Measurements from ENCODE around the gene MS4A14.

Gene MS4A14

DNA sequence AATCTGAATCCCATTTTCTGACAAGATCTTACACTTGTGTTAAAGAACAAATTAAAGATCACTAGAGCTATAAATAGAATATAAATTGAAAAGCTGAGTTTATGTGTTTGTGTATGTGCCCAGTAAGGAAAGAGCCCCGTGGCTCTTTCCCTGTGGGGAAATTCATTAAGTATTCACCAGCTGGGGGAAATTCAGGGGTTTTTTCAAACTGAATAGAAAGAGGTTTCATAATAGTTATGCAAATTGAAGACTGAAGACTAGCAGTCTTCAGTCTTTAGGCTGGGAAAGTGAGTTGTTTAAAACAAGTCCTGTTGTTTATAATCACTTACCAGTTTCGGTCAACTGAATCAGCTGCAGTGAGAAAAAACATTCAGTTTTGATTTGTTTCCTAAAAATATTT lies 29.2 kb upstream of the MS4A14 start:
- Histone ChIP-seq H3K9me3 (ENCODE audit: control insufficient read depth in 5 of 5, low read length in 5 of 5) (no peaks in the 10 kb centered on the region), H3K4me1 (ENCODE audit: control insufficient read depth in 5 of 5, insufficient read depth in 5 of 5, low read length in 5 of 5) (peaks cover 0 to 12% (median 6%) of the 10 kb centered on the region in 5 donors), H3K9ac (ENCODE audit: low read length in 5 of 5) (no peak overlapping the region), H3K36me3 (ENCODE audit: control insufficient read depth in 5 of 5, insufficient read depth in 5 of 5, low read length in 5 of 5) (no peaks in the 10 kb centered on the region), H3K4me3 (ENCODE audit: low read depth in 1 of 5, low read length in 5 of 5) (no peak overlapping the region), H3K27me3 (ENCODE audit: control insufficient read depth in 5 of 5, insufficient read depth in 4 of 5, low read length in 5 of 5) (no peaks in the 10 kb centered on the region), H3K27ac (ENCODE audit: low read depth, low read length) (no peak overlapping the region)

DNA sequence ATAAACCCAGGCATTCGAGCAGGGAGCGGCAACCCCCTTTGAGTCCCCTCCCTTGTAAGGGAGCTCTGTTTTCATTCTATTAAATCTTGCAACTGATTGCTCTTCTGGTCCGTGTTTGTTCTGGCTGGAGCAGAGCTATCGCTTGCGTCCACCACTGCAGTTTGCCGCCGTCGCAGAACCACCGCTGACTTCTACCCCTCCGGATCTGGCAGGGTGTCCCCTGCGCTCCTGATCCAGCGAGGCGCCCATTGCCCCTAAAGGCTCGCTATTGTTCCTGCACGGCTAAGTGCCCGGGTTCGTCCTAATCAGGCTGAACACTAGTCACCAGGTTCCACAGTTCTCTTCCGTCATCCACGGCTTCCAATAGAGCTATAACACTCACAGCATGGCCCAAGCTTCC lies 28.4 kb upstream of the MS4A14 start:
- no peaks in the 10 kb centered on the region for H3K9me3 ChIP-seq (ENCODE audit: control insufficient read depth in 5 of 5, low read length in 5 of 5)
- no peak overlapping the region for H3K27ac ChIP-seq (ENCODE audit: low read depth, low read length)
- H3K4me3 ChIP-seq (ENCODE audit: low read depth in 1 of 5, low read length in 5 of 5): no peak overlapping the region
- no peak overlapping the region for H3K9ac ChIP-seq (ENCODE audit: low read length in 5 of 5)
- no peaks in the 10 kb centered on the region for H3K27me3 ChIP-seq (ENCODE audit: control insufficient read depth in 5 of 5, insufficient read depth in 4 of 5, low read length in 5 of 5)
- H3K36me3 ChIP-seq (ENCODE audit: control insufficient read depth in 5 of 5, insufficient read depth in 5 of 5, low read length in 5 of 5): no peaks in the 10 kb centered on the region
- H3K4me1 ChIP-seq (ENCODE audit: control insufficient read depth in 5 of 5, insufficient read depth in 5 of 5, low read length in 5 of 5): peaks cover 0 to 12% (median 7%) of the 10 kb centered on the region in 5 donors

DNA sequence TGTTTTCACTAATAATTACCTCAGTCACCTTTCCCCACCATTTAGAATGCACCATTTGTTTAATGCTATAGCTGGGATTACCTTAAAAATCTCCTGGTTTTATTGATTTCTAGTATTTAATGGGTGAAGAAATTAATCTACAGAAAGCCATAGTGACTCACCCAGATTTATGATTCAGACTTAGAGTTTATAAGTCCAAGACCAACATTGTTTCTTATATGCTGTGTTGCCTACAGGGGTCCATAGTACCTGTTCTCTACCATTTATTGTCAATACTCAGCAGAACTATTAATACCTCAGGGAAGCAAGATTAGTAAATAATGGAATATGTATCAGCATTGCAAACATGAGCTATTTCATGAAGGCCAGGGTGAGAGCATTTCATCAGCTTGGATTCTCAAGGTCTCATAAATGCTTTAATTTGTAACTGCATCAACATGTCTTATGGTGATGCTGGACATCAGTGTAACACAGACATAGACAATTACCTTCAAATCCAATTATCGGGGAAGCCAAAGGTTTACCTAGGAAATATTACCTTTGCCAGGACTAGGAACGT lies 25.9 kb upstream of the MS4A14 start:
- Histone ChIP-seq H3K27ac (ENCODE audit: low read depth, low read length) (no peak overlapping the region), H3K27me3 (ENCODE audit: control insufficient read depth in 5 of 5, insufficient read depth in 4 of 5, low read length in 5 of 5) (no peaks in the 10 kb centered on the region)

DNA sequence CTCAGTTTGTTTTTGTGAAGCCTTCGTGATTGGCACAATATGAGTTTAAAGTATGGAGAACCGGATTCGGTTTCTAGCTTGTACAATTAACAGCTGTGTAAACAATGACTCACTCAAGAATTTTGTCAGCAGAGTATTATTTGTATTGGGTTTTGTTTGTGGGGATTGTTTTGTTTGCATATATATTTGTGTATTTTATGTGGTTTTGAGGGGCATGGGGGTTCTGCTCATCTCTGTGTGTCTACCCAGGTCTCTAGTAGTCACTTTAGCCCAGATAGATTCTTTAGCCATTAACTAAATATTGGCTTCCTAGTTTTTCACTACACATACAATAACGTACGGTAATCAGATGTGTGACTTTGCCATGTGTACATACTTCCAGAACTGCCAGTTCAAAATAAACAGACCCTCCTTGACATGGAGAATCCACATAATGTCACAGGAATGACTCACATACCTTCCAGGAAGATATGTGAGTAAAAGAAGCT lies 25.4 kb upstream of the MS4A14 start:
- no peak overlapping the region for H3K4me3 ChIP-seq (ENCODE audit: low read depth in 1 of 5, low read length in 5 of 5)
- H3K36me3 ChIP-seq (ENCODE audit: control insufficient read depth in 5 of 5, insufficient read depth in 5 of 5, low read length in 5 of 5): no peaks in the 10 kb centered on the region
- H3K27me3 ChIP-seq (ENCODE audit: control insufficient read depth in 5 of 5, insufficient read depth in 4 of 5, low read length in 5 of 5): no peaks in the 10 kb centered on the region
- no peaks in the 10 kb centered on the region for H3K9me3 ChIP-seq (ENCODE audit: control insufficient read depth in 5 of 5, low read length in 5 of 5)
- peaks cover 0 to 3% (median 0%) of the 10 kb centered on the region in 5 donors for H3K4me1 ChIP-seq (ENCODE audit: control insufficient read depth in 5 of 5, insufficient read depth in 5 of 5, low read length in 5 of 5)
- H3K27ac ChIP-seq (ENCODE audit: low read depth, low read length): no peak overlapping the region
- H3K9ac ChIP-seq (ENCODE audit: low read length in 5 of 5): no peak overlapping the region

More for the DNA sequence above, 25.9 kb upstream of the MS4A14 start:
- Histone ChIP-seq H3K4me1 (ENCODE audit: control insufficient read depth in 5 of 5, insufficient read depth in 5 of 5, low read length in 5 of 5) (peaks cover 0 to 3% (median 0%) of the 10 kb centered on the region in 5 donors), H3K4me3 (ENCODE audit: low read depth in 1 of 5, low read length in 5 of 5) (no peak overlapping the region), H3K9me3 (ENCODE audit: control insufficient read depth in 5 of 5, low read length in 5 of 5) (no peaks in the 10 kb centered on the region), H3K36me3 (ENCODE audit: control insufficient read depth in 5 of 5, insufficient read depth in 5 of 5, low read length in 5 of 5) (no peaks in the 10 kb centered on the region), H3K9ac (ENCODE audit: low read length in 5 of 5) (no peak overlapping the region)

DNA sequence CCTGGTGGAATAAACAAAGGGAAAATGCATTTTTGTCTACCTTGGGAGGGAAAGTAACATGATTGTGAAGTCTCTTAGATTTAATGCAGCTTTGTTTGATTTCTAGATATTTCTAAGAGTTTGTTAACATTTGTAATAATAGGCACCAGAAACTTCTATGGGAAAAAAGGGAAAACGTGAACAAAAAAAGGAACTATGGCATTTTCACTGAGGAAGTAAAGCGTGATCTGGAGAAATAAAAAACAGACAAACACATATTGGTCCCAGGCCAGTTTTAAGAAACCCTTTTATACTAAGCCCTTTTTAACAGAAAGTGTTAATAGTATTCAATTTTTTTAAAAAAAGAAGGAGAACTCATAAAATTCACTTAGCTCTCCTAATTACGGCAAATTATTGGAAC lies 24.9 kb upstream of the MS4A14 start:
- no peaks in the 10 kb centered on the region for H3K36me3 ChIP-seq (ENCODE audit: control insufficient read depth in 5 of 5, insufficient read depth in 5 of 5, low read length in 5 of 5)
- H3K9ac ChIP-seq (ENCODE audit: low read length in 5 of 5): no peak overlapping the region
- no peak overlapping the region for H3K4me3 ChIP-seq (ENCODE audit: low read depth in 1 of 5, low read length in 5 of 5)
- H3K4me1 ChIP-seq (ENCODE audit: control insufficient read depth in 5 of 5, insufficient read depth in 5 of 5, low read length in 5 of 5): peaks cover 0 to 6% (median 0%) of the 10 kb centered on the region in 5 donors
- H3K9me3 ChIP-seq (ENCODE audit: control insufficient read depth in 5 of 5, low read length in 5 of 5): no peaks in the 10 kb centered on the region
- no peak overlapping the region for H3K27ac ChIP-seq (ENCODE audit: low read depth, low read length)
- H3K27me3 ChIP-seq (ENCODE audit: control insufficient read depth in 5 of 5, insufficient read depth in 4 of 5, low read length in 5 of 5): no peaks in the 10 kb centered on the region

DNA sequence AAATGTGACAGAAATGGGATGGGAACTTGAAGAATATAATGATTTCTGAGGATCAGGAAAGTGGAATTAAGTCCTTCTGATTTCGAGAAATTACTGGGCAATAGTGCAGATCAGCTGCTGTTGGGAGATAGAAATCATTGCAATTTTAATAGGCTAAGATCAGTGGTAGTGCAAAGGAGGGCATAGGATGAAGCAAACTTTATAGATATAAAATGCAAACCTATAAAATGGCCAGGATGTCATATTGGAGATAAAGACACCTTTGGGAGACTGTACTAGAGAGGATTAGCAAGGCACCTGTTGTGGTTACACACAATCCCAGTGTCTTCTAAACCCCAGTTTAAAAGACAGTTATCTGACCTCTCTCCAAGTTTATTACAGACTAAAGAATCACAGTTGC lies 24.4 kb upstream of the MS4A14 start:
- H3K27me3 ChIP-seq (ENCODE audit: control insufficient read depth in 5 of 5, insufficient read depth in 4 of 5, low read length in 5 of 5): no peaks in the 10 kb centered on the region
- no peaks in the 10 kb centered on the region for H3K9me3 ChIP-seq (ENCODE audit: control insufficient read depth in 5 of 5, low read length in 5 of 5)
- H3K27ac ChIP-seq (ENCODE audit: low read depth, low read length): no peak overlapping the region
- no peak overlapping the region for H3K4me3 ChIP-seq (ENCODE audit: low read depth in 1 of 5, low read length in 5 of 5)
- H3K4me1 ChIP-seq (ENCODE audit: control insufficient read depth in 5 of 5, insufficient read depth in 5 of 5, low read length in 5 of 5): peaks cover 0 to 6% (median 0%) of the 10 kb centered on the region in 5 donors
- H3K36me3 ChIP-seq (ENCODE audit: control insufficient read depth in 5 of 5, insufficient read depth in 5 of 5, low read length in 5 of 5): no peaks in the 10 kb centered on the region
- no peak overlapping the region for H3K9ac ChIP-seq (ENCODE audit: low read length in 5 of 5)

DNA sequence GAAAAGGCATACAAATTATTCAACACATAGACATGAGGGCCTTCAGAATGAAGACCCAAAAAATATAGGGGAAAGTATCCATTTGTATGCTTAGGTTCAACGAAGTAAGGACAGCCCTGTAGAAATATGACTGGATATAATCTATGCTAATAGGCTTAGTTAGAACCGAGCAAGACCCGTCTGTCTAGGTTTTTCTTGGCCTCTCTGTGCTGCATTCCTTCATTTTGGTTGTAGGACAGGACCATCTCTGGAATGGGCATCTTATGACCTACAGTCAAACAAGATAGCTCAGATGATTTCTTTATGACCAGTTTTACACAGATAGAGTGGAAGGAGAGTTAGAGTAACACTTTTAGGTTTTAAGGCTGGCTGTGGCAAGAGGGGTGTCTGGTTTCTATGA lies 23.5 kb upstream of the MS4A14 start:
- Histone ChIP-seq H3K4me3 (ENCODE audit: low read depth in 1 of 5, low read length in 5 of 5) (no peak overlapping the region), H3K27me3 (ENCODE audit: control insufficient read depth in 5 of 5, insufficient read depth in 4 of 5, low read length in 5 of 5) (no peaks in the 10 kb centered on the region), H3K9me3 (ENCODE audit: control insufficient read depth in 5 of 5, low read length in 5 of 5) (no peaks in the 10 kb centered on the region), H3K27ac (ENCODE audit: low read depth, low read length) (no peak overlapping the region), H3K9ac (ENCODE audit: low read length in 5 of 5) (no peak overlapping the region), H3K36me3 (ENCODE audit: control insufficient read depth in 5 of 5, insufficient read depth in 5 of 5, low read length in 5 of 5) (no peaks in the 10 kb centered on the region), H3K4me1 (ENCODE audit: control insufficient read depth in 5 of 5, insufficient read depth in 5 of 5, low read length in 5 of 5) (peaks cover 0 to 10% (median 0%) of the 10 kb centered on the region in 5 donors)

DNA sequence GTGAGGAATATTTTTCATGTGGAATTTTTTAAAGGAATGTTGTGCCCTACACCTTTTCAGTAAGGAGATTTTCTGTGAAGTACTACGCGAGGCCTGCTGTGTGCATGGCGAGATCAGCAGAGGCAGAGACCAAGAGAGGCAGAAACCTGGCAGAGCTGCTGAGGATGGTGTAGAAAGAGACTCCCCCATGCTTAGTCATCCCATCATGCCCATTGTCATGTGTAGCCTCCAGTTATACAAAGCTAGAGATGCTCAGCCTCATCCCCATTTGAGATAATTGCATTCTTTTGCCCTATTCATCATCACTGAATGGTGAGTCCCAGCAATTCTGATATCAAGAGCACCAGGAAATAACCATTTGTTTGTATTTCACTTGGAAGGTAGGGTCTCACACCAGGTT lies 20.9 kb upstream of the MS4A14 start:
- no peak overlapping the region for H3K9ac ChIP-seq (ENCODE audit: low read length in 5 of 5)
- no peak overlapping the region for H3K27ac ChIP-seq (ENCODE audit: low read depth, low read length)
- H3K4me1 ChIP-seq (ENCODE audit: control insufficient read depth in 5 of 5, insufficient read depth in 5 of 5, low read length in 5 of 5): peaks cover 0 to 10% (median 0%) of the 10 kb centered on the region in 5 donors
- no peak overlapping the region for H3K4me3 ChIP-seq (ENCODE audit: low read depth in 1 of 5, low read length in 5 of 5)
- H3K36me3 ChIP-seq (ENCODE audit: control insufficient read depth in 5 of 5, insufficient read depth in 5 of 5, low read length in 5 of 5): no peaks in the 10 kb centered on the region
- no peaks in the 10 kb centered on the region for H3K9me3 ChIP-seq (ENCODE audit: control insufficient read depth in 5 of 5, low read length in 5 of 5)
- H3K27me3 ChIP-seq (ENCODE audit: control insufficient read depth in 5 of 5, insufficient read depth in 4 of 5, low read length in 5 of 5): no peaks in the 10 kb centered on the region

DNA sequence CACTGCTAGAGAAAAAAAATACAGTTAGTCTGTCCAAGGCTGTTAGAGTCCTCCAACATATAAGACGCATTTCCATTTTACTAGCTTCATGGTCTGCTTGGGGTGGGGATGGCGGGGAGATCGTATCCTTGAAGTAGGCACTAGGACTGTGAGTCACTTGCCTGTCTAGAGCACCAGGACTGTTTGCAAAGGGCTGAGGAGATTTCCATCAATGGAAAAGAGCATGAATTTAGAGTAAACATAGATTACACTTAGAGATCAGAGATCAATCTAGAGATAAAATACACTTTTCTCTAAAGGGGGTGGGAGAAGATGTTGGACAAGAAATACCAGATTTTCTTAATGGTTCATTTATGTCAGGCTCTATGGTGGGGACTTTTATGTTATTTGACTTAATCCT lies 19.7 kb upstream of the MS4A14 start:
- Histone ChIP-seq H3K9me3 (ENCODE audit: control insufficient read depth in 5 of 5, low read length in 5 of 5) (no peaks in the 10 kb centered on the region), H3K36me3 (ENCODE audit: control insufficient read depth in 5 of 5, insufficient read depth in 5 of 5, low read length in 5 of 5) (no peaks in the 10 kb centered on the region), H3K4me3 (ENCODE audit: low read depth in 1 of 5, low read length in 5 of 5) (no peak overlapping the region), H3K9ac (ENCODE audit: low read length in 5 of 5) (no peak overlapping the region), H3K27ac (ENCODE audit: low read depth, low read length) (no peak overlapping the region), H3K27me3 (ENCODE audit: control insufficient read depth in 5 of 5, insufficient read depth in 4 of 5, low read length in 5 of 5) (no peaks in the 10 kb centered on the region), H3K4me1 (ENCODE audit: control insufficient read depth in 5 of 5, insufficient read depth in 5 of 5, low read length in 5 of 5) (peaks cover 0 to 10% (median 0%) of the 10 kb centered on the region in 5 donors)

DNA sequence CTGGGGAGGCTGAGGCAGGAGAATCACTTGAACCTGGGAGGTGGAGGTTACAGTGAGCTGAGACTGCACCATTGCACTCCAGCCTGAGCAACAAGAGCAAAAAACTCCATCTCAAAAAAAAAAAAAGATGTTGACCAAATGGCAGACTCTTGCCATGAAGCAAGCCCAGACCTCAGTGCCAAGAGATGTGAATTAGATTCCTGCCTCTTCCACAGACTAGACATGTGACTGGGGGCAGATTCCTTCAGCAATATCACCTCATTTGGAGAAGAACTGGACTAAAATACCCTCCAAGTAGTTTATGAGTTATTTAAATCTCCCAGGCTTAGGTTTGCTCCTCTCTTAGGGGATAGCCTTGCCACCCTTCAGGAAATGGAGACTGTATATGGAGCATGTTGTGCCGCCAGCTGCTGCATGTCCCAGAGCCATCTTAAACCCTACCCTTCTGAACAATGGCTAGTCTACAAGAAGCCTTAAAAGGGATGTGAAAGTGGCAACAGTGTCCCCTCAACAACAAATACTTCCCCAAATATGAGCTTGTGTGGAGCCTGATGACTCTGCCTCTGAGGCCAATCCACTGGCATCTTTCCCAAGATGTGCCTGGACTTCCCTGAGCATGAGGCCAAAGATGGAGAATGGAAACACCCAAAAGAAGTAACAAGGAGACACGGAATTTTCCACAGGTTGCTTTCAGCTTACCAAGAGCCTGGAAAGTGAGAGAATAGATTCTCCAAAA lies 18.7 kb upstream of the MS4A14 start:
- Histone ChIP-seq H3K27me3 (ENCODE audit: control insufficient read depth in 5 of 5, insufficient read depth in 4 of 5, low read length in 5 of 5) (no peaks in the 10 kb centered on the region), H3K4me1 (ENCODE audit: control insufficient read depth in 5 of 5, insufficient read depth in 5 of 5, low read length in 5 of 5) (peaks cover 0 to 6% (median 0%) of the 10 kb centered on the region in 5 donors), H3K9ac (ENCODE audit: low read length in 5 of 5) (peak overlapping the region in 1 of 5 donors; percentile 2), H3K36me3 (ENCODE audit: control insufficient read depth in 5 of 5, insufficient read depth in 5 of 5, low read length in 5 of 5) (no peaks in the 10 kb centered on the region), H3K27ac (ENCODE audit: low read depth, low read length) (peak overlapping the region; percentile 14), H3K4me3 (ENCODE audit: low read depth in 1 of 5, low read length in 5 of 5) (no peak overlapping the region), H3K9me3 (ENCODE audit: control insufficient read depth in 5 of 5, low read length in 5 of 5) (no peaks in the 10 kb centered on the region)
